DND-41 (cell line): ENCODE data around the gene UQCC2.

Experiments used
- CTCF ChIP-seq: IDR thresholded peaks from 2 replicates; pipeline ENCODE4 v1.5.1; 2012; ENCODE audit warnings: borderline replicate concordance, low read length, moderate library complexity, mild to moderate bottlenecking; ENCODE audit not compliant: poor library complexity, severe bottlenecking; ENCODE audit errors: extremely low read depth
- EZH2 ChIP-seq: IDR thresholded peaks from 3 replicates; pipeline ENCODE4 v1.6.1; 2012; ENCODE audit warnings: borderline replicate concordance, low read depth, mild to moderate bottlenecking, moderate library complexity, low read length, inconsistent platforms; ENCODE audit not compliant: severe bottlenecking

GRCh38 chr6:33758815-33759216 is 47.3 kb upstream of the UQCC2 start:
- TF ChIP-seq CTCF (no peak), EZH2 (no peak)
